Measurements from ENCODE around the gene DDX41. TPM values are rescaled to one million over a fixed set of nuclear protein-coding genes. Genes with fewer than 3 reads are reported as not detected.

The DDX41 gene
- total and polyA plus RNA-seq, 2 donors (not counting 3 experiments of a cell fraction or from before 2014, with no cell fraction given), result 103 to 118 TPM

- intact Hi-C loops (cut with micrococcal nuclease), result no loop called here
Measured at GRCh38 chr5:177502886-177503285, 13.9 kb downstream of the DDX41 start.

More at GRCh38 chr5:177502886-177503285, 13.9 kb downstream of the DDX41 start:
- dilution Hi-C loops (cut with MboI; ENCODE audit: extremely low pct_ligation_motif_present, low sequenced_read_pairs), result no loop called here
- no peaks in the 10 kb centered on the region for H4K20me1 ChIP-seq (replicated peaks; ENCODE audit: control insufficient read depth, extremely low read depth, insufficient read depth, low read length)
- H3K4me2 ChIP-seq (ENCODE audit: insufficient read depth, low read length), result no peak overlapping the region
- no peaks in the 10 kb centered on the region for H3K9me3 ChIP-seq (replicated peaks; ENCODE audit: control insufficient read depth, insufficient read depth, low read length)
- no peaks in the 10 kb centered on the region for H3K79me2 ChIP-seq (ENCODE audit: control insufficient read depth, insufficient read depth, low read length)
- POLR2A ChIA-PET, result no interaction called here
- DNase-seq (ENCODE audit: low read depth, low spot score) (no peak), FAIRE-seq (no peak)
- no TSS peak for BruUV-seq (replicated peaks)
- H3K36me3 ChIP-seq (ENCODE audit: control insufficient read depth in 2 of 2, extremely low read depth in 1 of 2, insufficient read depth in 2 of 2, low read length in 2 of 2), result peaks cover 0 to 3% of the 10 kb centered on the region in 2 experiments
- no peaks in the 10 kb centered on the region for H3K9me1 ChIP-seq (replicated peaks; ENCODE audit: control insufficient read depth, extremely low read depth, insufficient read depth, low read length)
- no peak overlapping the region for H2AFZ ChIP-seq (ENCODE audit: low read depth, low read length)
- TF ChIP-seq POLR2AphosphoS5 (IDR thresholded peaks at IDR 0.05; ENCODE audit: insufficient read depth, low read depth, low read length) (no peak), FOS (IDR thresholded peaks at IDR 0.05; ENCODE audit: borderline replicate concordance, insufficient read depth, low read length) (no peak), JUN (IDR thresholded peaks at IDR 0.05; ENCODE audit: borderline replicate concordance, insufficient read depth, insufficient read length, low read depth) (no peak), GATA2 (IDR thresholded peaks at IDR 0.05; ENCODE audit: insufficient read depth, insufficient read length, low read depth, low read length) (no peak), MYC (IDR thresholded peaks at IDR 0.05; ENCODE audit: low read depth, low read length) (no peak), CTCF (IDR thresholded peaks at IDR 0.05; ENCODE audit: extremely low read depth in 1 of 2, insufficient read depth in 1 of 2, low read depth in 1 of 2, low read length in 2 of 2) (no peak), POLR2A (IDR thresholded peaks at IDR 0.05; ENCODE audit: low read depth, low read length) (no peak), MAX (IDR thresholded peaks at IDR 0.05; ENCODE audit: insufficient read depth, insufficient read length) (no peak), EZH2 (IDR thresholded peaks at IDR 0.05; ENCODE audit: borderline replicate concordance, low read depth, low read length, severe bottlenecking) (no peak)
- H3K27ac ChIP-seq (ENCODE audit: insufficient read depth, low read depth, low read length), result no peak overlapping the region
- no peak overlapping the region for H3K9ac ChIP-seq (replicated peaks; ENCODE audit: extremely low read depth, insufficient read depth, low read length)
- H3K27me3 ChIP-seq (ENCODE audit: control insufficient read depth in 2 of 2, insufficient read depth in 2 of 2, low read length in 2 of 2), result no peaks in the 10 kb centered on the region
- H3K4me3 ChIP-seq (replicated peaks in 1 of 3; ENCODE audit: insufficient read depth in 1 of 3, low read depth in 1 of 3, low read length in 3 of 3), result no peak overlapping the region
- CTCF ChIA-PET, result interaction anchor here (1.1 to 4.8 kb wide), 4 partner anchors 12 to 112 kb away, joined by 4 to 58 read pairs (median 37); no protein-coding TSS in a partner anchor
- H3K4me1 ChIP-seq (ENCODE audit: control insufficient read depth, extremely low read depth, insufficient read depth, low read length), result peaks cover 7% of the 10 kb centered on the region

Data from endothelial cell of umbilical vein (primary cell).